ENCODE data around the gene ZNF32.
A peak's percentile ranks its signal among the peaks of the same experiment; 100 is the strongest.
"Not testable (repeated sequence)": the region's sequence is repeated elsewhere in the genome, so short reads cannot be mapped to it uniquely, and the experiment has no call there.

ZNF32 gene

DNA sequence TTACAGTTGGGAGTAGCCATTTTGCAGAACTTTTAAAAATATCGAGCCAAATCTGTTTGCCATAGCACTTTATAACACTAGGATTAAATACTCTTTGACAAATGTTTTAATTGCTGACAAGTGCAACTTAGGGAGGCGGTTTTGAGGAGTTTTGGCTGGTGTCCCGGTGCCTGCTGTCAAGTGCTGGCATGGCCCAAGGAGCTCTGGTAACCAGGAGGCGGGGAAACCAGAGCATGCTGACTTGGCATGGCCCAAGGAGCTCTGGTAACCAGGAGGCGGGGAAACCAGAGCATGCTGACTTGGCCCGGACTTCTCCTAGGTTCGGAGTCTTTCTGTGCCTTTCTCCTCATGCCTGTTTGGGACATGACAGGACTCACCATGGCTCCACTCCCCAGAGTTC, 30.8 kb upstream of the ZNF32 start:
- DNase-seq, result no peak

DNA sequence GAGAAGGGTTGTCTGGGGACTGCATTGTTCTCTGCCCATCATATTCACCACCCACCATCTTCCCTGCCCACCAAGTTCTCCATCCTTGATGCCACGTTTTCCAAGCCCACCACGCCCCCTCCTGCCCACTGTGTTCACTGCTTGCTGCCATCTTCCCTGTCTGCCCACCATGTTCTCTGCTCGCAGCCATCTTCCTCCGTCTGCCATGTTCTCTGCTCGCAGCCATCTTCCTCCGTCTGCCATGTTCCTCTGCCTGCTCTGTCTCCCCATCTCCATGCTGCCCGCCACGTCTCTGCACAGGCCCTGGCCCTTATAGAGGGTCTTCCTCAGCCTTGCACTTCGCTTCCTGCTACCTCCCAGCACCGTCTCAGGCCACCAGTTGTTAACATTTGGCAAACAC, 30.0 kb upstream of the ZNF32 start:
- DNase-seq, result no peak

GRCh38 chr10:43676901-43677300, 28.2 kb upstream of the ZNF32 start:
- no peak for DNase-seq

GRCh38 chr10:43676331-43676730, 27.6 kb upstream of the ZNF32 start:
- DNase-seq, result no peak

DNA sequence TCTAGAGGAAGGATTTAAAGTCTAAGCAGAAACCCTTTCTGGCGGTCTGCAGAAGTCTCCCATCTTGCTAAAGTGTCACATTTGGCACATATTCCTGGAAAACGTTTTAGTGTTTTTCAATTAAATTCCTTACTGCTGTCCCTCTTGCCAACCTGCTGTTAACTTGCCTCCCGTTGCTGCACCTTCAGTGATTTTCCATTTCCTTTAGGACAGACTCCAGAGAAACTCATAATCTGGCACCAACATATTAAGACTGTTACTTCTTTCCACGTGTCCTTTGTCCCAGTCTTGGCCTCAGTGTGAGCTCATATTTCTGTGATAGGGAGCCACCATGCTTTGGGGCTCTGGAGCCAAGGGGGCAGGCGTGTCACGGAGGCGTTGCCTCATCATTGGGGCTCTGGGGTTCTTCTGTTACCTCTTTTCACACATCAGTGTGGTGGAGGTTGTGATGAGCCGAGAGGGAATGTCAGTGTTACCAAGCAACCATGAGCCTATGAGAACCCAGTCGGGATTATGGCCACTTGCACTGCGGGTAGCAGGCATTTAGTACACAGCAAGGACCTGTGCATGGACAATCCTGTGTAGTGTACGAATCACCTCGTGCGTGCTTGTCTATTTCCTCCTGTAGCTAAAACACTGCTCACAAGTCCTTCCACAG, 26.0 kb upstream of the ZNF32 start:
- no peak for DNase-seq

- no peak for DNase-seq
These were observed 24.8 kb upstream of the ZNF32 start for GRCh38 chr10:43673471-43673870.

- DNase-seq, result peak; percentile 48
These were observed 23.2 kb upstream of the ZNF32 start for GRCh38 chr10:43671659-43672531.

DNA sequence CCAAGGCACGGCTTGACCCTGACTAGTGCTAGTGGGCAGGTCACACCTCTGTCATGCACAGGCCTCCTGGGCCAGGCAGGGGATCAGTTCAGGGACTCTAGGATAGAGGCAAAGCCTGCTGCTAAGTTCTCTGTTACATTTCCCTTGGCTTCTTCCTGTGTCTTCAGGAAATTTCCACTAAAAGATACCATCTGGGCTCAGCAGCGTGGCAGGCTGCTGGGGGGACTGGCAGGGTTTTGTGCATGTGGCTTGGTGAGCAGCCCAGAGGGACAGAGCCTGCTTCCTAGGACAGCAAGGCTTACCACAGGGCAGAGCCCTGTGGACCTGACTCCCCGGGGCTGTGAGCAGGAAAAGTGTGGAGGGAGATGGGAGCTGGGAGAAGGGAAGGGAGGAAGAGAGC, 20.7 kb upstream of the ZNF32 start:
- no peak for DNase-seq

DNA sequence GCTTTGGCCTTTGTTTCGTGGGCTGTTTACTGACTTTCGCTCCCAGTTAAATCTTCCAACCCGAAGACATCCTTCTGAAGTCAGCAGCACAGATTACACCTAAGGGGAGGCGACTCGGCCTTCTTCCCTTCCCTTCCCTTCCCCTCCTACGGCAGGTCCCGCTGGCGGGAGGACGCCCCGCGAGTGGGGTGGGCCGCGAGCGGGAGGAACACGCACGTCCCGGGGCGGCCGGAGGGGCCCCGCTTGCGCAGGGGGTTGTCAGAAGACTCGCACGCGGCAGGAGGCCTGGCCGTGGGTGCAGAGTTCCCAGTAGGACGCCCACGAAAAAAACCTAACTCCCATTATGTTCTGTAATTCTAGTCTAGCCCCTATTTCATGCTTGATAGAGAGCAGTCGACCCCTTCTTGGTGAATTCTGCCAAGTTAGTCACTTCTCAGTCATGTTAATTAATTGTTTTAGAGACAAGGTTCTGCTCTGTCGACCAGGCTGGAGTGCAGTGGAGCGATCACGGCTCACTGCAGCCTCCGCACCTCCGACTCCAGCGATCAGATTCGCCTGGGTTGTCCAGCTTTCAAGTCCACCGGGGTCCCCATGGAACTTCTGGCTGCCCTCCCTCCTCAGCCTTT, 19.2 kb upstream of the ZNF32 start:
- DNase-seq, result no peak

- peak; percentile 33 for DNase-seq
These were observed 18.6 kb upstream of the ZNF32 start for GRCh38 chr10:43667317-43667731.

GRCh38 chr10:43666552-43666951, 17.9 kb upstream of the ZNF32 start:
- DNase-seq, result no peak

- no peak for DNase-seq
These were observed 16.4 kb upstream of the ZNF32 start for GRCh38 chr10:43665054-43665453.

- DNase-seq, result no peak
These were observed 9.5 kb upstream of the ZNF32 start for GRCh38 chr10:43658227-43658626.

DNA sequence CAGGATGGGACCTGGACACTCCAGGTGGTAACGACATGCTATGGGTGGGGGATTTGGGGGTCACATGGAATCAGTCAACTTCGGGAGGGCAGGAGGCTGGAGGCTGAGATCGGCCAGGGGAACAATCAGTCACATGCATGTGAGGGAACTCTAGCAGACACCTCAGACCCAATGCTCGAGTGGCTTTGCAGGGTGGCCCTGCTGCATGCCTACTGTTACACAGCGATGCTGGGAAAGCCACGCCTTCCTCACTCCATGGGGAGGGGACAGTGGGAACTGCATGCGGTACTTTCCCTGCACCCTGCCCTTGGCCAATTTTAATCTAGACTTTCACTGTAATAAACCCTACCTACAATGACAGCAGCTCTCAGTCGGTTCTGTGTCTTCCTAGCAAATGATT, 6.6 kb upstream of the ZNF32 start:
- DNase-seq, result no peak

DNA sequence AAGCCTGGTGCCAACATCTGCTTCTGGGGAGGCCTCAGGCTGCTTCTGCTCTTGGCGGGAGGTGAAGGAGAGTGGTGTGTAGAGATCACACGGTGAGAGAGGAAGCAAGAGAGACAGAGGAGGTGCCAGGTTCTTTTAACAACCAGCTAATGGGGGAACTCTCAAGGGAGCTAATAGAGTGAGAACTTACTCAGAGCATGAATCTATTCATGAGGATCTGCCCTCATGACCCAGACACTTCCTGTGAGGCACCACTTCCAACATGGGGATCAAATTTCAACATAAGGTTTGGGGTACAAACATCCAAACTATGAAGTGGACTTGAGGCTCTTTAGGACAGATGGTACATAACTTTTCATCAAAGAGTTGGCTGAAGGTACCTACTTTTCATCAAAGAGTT, 5.1 kb upstream of the ZNF32 start:
- DNase-seq, result no peak

DNA sequence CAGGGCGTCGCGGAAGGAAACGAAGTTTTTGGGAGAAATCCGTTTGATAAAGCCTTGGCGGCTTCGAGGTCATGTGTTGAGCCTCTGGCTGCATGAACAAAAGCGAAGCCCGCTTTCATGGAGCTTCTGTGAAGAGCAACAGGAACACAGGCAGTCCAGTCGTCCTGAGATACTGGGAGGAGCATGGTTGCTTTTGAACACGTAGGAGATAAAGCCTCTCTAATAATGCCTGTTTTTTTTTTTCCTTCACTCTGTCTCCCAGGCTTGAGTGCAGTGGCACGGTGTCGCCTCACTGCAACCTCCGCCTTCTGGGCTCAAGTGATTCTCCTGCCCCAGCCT, 473 bp upstream of the ZNF32 start:
- no peak for DNase-seq

- no peak for DNase-seq
These were observed 635 bp downstream of the ZNF32 start for GRCh38 chr10:43648095-43648397.

DNA sequence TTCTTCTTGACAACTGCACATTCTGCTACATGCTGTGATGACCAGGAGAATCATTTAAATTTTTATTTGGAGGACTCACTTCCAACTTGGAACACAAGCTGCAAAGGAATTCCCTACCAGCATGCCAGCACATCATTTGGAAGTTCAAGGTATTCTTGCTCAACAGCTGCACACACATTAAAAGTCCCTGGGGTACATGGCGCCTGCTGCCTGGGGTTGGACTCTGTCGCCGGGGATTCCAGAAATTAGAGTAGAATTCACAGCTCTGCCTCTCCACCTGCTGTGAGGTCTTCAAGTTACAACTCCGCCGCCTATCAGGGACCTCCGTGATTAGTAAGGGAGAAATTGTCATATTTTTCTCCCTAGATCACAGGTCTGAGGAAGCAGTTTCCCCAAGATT, 1.1 kb downstream of the ZNF32 start:
- DNase-seq, result no peak

DNA sequence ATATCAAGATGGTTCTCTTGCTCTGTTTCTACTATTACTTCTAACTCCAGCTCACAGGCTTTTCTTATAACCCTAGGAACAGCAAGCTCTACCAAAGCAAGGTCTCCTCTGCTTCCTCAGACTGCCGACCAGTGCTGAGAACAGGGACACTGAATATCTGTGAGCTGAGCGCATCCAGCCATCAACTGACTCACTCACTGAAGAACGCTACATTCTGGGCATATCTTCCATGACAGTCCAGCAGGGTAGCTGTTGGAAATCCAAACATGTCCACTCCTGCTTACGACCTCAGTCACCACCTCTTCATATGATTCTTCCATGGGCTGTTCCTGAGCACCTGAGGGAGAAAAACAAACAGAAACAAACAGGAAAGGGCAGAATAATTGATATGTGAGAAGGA, 2.8 kb downstream of the ZNF32 start:
- DNase-seq, result no peak

DNA sequence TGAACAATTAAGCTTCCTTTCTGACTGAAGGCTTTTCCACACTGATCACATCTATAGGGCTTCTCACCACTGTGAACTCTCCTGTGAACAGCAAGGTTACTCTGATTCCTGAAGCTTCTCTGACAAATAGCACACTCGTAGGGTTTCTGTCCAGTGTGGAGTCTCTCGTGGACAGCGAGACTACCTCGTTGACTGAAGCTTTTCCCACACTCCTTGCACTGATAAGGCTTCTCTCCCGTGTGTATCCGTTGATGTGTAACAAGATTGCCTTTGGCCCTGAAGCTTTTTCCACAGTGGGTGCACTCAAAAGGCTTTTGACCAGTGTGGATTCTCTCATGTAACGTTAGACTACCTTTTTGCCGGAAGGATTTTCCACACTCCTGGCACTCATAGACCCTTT, 4.4 kb downstream of the ZNF32 start:
- no peak for DNase-seq

- no peak for DNase-seq
These were observed 8.1 kb downstream of the ZNF32 start for GRCh38 chr10:43640603-43641002.

DNA sequence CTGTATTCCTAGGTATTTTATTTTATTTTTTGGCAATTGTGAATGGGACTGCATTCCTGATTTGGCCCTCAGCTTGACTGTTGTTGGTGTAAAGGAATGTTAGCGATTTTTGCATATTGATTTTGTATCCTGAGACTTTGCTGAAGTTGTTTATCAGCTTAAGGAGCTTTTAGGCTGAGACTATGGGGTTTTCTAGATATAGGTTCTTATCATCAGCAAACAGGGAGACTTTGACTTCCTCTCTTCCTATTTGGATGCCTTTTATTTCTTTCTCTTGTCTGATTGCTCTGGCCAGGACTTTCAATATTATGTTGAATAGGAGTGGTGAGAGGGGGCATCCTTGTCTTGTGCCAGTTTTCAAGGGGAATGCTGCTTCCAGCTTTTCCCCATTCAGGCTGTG, 12.9 kb downstream of the ZNF32 start:
- not testable (repeated sequence) for DNase-seq

- no peak for DNase-seq
These were observed 19.7 kb downstream of the ZNF32 start for GRCh38 chr10:43628956-43629355.

DNA sequence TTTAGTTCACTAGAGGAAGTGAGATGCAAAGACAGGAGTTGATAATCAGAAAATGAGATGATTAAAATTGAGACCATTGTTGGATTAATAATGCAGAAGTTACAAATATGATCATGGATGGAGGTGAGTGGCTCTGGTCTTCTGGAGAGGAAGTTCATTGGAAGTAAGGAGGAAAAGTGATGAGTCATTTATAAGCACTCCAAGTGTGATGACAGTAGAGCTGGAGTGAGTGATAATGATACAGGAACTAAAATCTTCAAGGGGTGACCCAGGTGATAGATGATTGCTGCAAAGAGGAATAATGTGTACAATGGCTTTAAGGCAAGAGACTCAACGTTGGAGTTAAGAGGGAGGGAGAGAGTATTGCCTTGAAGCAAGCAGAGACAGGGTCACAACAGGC, 20.7 kb downstream of the ZNF32 start:
- DNase-seq, result no peak

GRCh38 chr10:43623351-43623750, 25.3 kb downstream of the ZNF32 start:
- no peak for DNase-seq
